Central memory CD8-positive, alpha-beta T cell (primary cell): ENCODE data around the gene CAMK2D.

Source experiments
- ATAC-seq: fragments of 150-1000 bp; cut with Tn5 transposase; replicated peaks from 2 replicates; pipeline ENCODE4 v1.10.0; 2022; ENCODE audit warnings: mild to moderate bottlenecking, moderate FRiP score, moderate number of reproducible peaks; ENCODE audit not compliant: poor library complexity, severe bottlenecking; ENCODE audit errors: extremely low read depth
- DNase-seq, 2 donors: peaks; one replicate each; pipeline ENCODE4 v3.0.0; 2021; ENCODE audit warnings: low spot score in 2 of 2
- H3K27ac Mint-ChIP-seq: one replicate; pipeline ENCODE4 v1.8.0; 2022; ENCODE audit warnings: low read depth, mild to moderate bottlenecking, moderate library complexity, mixed read lengths
- H3K27me3 Mint-ChIP-seq: one replicate; pipeline ENCODE4 v1.8.0; 2022; ENCODE audit warnings: mixed read lengths
- H3K36me3 Mint-ChIP-seq: one replicate; pipeline ENCODE4 v1.8.0; 2022; ENCODE audit warnings: mild to moderate bottlenecking, moderate library complexity, mixed read lengths; ENCODE audit not compliant: insufficient read depth
- H3K4me1 Mint-ChIP-seq: one replicate; pipeline ENCODE4 v1.8.0; 2022; ENCODE audit warnings: mixed read lengths
- H3K4me3 Mint-ChIP-seq: one replicate; pipeline ENCODE4 v1.8.0; 2022; ENCODE audit warnings: mild to moderate bottlenecking, moderate library complexity, mixed read lengths
- H3K9me3 Mint-ChIP-seq: one replicate; pipeline ENCODE4 v1.8.0; 2022; ENCODE audit warnings: mixed read lengths

CAMK2D gene

DNA sequence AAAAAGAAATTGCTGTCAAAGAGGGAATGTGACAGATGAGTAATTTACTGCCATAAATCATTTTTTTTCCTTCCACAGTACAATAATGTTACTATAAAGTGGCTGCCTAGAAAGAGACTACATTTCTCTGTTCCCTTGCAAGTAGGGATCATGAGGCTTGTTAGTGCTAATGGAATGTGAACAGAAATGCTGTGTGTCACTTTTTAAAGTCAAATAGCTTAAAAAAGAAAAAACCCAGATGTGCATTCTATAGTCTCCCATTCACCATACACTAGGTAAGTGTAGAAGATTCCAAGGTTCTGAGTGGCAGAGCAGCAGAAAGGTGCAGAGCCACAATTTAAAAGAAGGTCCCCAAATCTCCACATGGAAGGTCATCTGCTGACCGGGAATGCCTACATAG lies 328.4 kb downstream of the CAMK2D start:
- ATAC-seq (no peak), DNase-seq (no peak)
- no peak overlapping the region for H3K27ac Mint-ChIP-seq
- H3K9me3 Mint-ChIP-seq, result no peaks in the 10 kb centered on the region
- H3K36me3 Mint-ChIP-seq, result no peaks in the 10 kb centered on the region
- H3K4me1 Mint-ChIP-seq, result peaks cover 9% of the 10 kb centered on the region
- H3K4me3 Mint-ChIP-seq, result no peak overlapping the region
- peaks cover 41% of the 10 kb centered on the region for H3K27me3 Mint-ChIP-seq

DNA sequence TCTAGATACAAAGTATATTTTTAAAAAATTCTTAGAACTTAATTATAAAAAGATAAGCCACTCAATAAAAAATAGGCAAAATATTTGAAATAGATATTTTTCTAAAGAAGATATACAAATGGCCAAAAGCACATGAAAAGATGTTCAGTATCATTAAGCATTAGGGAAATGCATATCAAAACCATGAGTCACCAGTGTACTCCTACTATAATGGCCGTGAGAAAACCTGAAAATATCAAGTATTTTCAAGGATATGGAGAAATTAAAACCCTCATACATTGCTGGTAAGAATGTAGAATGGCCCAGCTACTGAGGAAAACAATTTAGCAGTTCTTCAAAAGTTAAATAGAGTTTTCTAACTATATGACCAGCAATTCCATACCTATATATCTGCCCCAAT lies 337.9 kb downstream of the CAMK2D start:
- peaks cover 7% of the 10 kb centered on the region for H3K9me3 Mint-ChIP-seq
- H3K27me3 Mint-ChIP-seq, result peaks cover 26% of the 10 kb centered on the region
- ATAC-seq, result no peak
- no peak overlapping the region for H3K4me3 Mint-ChIP-seq
- no peak for DNase-seq
- H3K36me3 Mint-ChIP-seq, result no peaks in the 10 kb centered on the region
- no peaks in the 10 kb centered on the region for H3K4me1 Mint-ChIP-seq
- H3K27ac Mint-ChIP-seq, result no peak overlapping the region

DNA sequence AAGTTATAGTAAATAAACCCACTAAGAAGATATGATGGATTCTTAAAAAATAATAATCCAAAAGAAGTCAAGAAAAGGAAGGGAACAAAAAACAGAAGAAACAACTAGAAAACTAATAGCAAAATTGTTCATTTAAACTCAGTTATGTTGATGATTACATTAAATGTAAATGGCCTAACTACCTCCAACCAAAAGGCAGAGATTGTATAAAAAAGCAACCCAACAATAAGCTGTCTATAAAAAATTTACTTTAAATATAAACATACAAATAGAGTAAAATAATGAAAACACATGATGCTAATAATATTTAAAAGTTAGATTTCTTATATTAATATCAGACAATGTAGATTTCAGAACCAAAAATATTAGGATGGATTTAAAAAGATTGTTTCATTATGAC lies 340.6 kb downstream of the CAMK2D start:
- H3K27ac Mint-ChIP-seq, result no peak overlapping the region
- H3K4me1 Mint-ChIP-seq, result no peaks in the 10 kb centered on the region
- H3K36me3 Mint-ChIP-seq, result no peaks in the 10 kb centered on the region
- peaks cover 44% of the 10 kb centered on the region for H3K27me3 Mint-ChIP-seq
- DNase-seq (no peak), ATAC-seq (no peak)
- H3K9me3 Mint-ChIP-seq, result peaks cover 7% of the 10 kb centered on the region
- no peak overlapping the region for H3K4me3 Mint-ChIP-seq

DNA sequence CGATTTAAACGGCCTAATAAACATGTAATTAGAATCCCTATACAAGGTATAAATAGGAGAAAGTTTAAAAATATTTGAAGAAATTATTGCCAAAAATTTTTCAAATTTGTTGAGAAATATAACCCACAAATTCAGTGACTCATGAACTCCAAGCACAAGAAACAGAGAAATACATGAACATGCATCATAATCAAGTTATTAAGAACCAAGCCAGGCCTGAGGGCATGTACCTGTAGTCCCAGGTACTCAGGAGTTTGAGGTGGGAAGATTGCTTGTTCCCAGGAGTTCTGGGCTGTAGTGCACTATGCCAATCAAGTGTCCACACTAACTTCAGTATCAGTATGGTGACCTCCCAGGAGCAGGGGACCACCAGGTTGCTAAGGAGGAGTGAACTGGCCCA lies 341.9 kb downstream of the CAMK2D start:
- Mint-ChIP-seq H3K4me3 (no peak overlapping the region), H3K36me3 (no peaks in the 10 kb centered on the region), H3K27ac (no peak overlapping the region), H3K4me1 (no peaks in the 10 kb centered on the region), H3K9me3 (peaks cover 7% of the 10 kb centered on the region), H3K27me3 (peaks cover 51% of the 10 kb centered on the region)
- DNase-seq (no peak), ATAC-seq (no peak)

DNA sequence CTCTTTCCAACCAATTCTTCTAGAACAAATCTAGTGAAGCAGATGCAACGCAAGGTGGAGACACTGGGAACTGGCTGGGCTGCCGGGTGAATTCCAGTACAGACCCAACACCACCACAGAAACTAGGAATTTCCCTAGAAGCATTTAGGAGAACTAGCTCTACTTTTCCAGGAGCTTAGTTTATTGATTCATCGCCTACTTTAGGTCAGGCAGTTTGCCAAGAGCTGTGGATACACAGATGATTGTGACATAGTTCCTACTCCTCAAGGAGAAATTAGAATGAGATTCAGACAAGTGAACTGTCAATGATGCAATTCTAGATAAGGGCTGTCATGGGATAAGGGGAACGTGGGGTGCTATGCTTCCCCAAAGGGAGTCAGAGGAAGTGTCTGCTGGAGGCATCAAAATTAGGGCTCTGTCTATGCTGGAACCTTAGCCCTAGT lies 350.0 kb downstream of the CAMK2D start:
- Mint-ChIP-seq H3K4me3 (no peak overlapping the region), H3K36me3 (no peaks in the 10 kb centered on the region), H3K27me3 (peaks cover 50% of the 10 kb centered on the region), H3K9me3 (no peaks in the 10 kb centered on the region), H3K4me1 (no peaks in the 10 kb centered on the region), H3K27ac (no peak overlapping the region)
- ATAC-seq (no peak), DNase-seq (no peak)

DNA sequence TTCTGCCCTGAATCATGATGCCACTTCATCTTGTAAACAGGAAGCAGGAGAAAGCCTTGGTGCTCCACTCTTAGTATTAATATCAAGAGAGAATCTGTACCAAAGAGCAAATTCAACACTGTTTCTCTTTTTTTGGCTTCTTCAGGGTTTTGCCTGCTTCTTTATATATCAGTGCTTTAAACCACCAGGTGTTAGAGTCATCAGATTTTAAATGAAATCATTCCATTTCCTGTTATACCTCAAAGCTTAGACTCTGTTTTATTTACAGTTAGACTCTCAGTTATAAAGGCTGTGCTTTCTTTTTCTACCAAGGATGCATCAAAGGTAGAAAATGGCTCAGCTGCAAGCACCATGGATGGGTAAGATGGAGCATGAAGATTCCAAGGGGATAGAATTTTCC lies 350.9 kb downstream of the CAMK2D start:
- DNase-seq (no peak), ATAC-seq (no peak)
- Mint-ChIP-seq H3K4me3 (no peak overlapping the region), H3K27ac (no peak overlapping the region), H3K4me1 (no peaks in the 10 kb centered on the region), H3K36me3 (no peaks in the 10 kb centered on the region), H3K9me3 (no peaks in the 10 kb centered on the region), H3K27me3 (peaks cover 44% of the 10 kb centered on the region)

DNA sequence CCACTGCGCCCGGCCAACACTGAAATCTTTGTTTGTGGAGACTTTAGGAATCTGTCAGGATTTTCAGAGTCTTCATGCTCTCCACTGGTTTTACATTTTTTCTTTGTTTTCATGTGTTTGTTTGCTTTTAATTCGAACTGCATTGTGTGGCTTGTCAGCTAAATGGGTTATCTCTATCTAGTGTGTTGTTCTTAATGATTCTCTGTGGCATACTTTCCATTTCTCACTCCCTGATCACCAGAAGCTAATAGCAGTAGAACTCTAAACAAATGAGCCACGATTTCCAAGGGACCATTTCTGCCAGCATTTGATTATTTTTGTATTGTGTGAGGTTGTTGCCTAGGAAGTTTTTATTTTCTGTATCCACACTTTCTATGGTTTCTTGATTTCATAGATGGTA lies 352.4 kb downstream of the CAMK2D start:
- Mint-ChIP-seq H3K27me3 (peaks cover 40% of the 10 kb centered on the region), H3K9me3 (no peaks in the 10 kb centered on the region), H3K27ac (no peak overlapping the region), H3K4me1 (no peaks in the 10 kb centered on the region), H3K4me3 (no peak overlapping the region), H3K36me3 (no peaks in the 10 kb centered on the region)
- no peak for ATAC-seq
- DNase-seq, result no peak

DNA sequence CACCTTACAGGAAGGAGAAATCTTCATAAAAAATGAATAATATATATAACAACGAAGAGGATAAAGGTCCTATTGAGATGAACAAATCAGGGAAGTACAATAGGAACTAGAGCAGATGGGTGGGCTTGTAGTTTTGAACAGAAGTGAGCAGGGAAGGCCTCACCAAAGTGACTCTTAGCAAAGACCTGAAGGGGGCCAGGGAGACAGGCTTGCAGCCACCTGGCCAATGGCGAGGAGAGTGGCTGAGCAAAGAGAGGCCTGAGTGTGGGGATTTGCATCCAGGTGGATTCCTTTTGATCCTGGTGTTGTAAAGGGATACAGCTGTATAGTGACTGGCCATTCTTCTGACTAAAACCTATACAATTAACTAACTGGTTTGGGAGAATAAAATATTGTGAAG lies 354.1 kb downstream of the CAMK2D start:
- Mint-ChIP-seq H3K27me3 (peaks cover 23% of the 10 kb centered on the region), H3K27ac (no peak overlapping the region), H3K4me1 (no peaks in the 10 kb centered on the region), H3K36me3 (no peaks in the 10 kb centered on the region), H3K4me3 (no peak overlapping the region), H3K9me3 (no peaks in the 10 kb centered on the region)
- DNase-seq, result no peak
- no peak for ATAC-seq

DNA sequence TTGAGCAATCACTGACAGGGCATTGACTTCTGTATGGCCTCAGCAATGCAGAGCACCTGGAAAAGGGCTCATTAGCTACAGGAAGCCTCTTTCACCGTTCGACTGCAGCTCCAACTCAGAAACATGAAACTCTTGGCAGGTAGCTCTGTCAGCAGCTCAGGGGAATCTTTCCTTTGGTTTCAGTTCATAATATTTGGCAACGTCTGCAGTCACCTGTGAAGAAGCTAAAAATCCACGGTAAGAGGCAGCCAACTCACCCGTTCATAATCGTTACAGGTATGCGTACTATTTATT lies 354.9 kb downstream of the CAMK2D start:
- no peaks in the 10 kb centered on the region for H3K4me1 Mint-ChIP-seq
- H3K9me3 Mint-ChIP-seq, result no peaks in the 10 kb centered on the region
- no peak overlapping the region for H3K27ac Mint-ChIP-seq
- H3K36me3 Mint-ChIP-seq, result no peaks in the 10 kb centered on the region
- H3K27me3 Mint-ChIP-seq, result peaks cover 18% of the 10 kb centered on the region
- ATAC-seq (no peak), DNase-seq (no peak)
- no peak overlapping the region for H3K4me3 Mint-ChIP-seq

DNA sequence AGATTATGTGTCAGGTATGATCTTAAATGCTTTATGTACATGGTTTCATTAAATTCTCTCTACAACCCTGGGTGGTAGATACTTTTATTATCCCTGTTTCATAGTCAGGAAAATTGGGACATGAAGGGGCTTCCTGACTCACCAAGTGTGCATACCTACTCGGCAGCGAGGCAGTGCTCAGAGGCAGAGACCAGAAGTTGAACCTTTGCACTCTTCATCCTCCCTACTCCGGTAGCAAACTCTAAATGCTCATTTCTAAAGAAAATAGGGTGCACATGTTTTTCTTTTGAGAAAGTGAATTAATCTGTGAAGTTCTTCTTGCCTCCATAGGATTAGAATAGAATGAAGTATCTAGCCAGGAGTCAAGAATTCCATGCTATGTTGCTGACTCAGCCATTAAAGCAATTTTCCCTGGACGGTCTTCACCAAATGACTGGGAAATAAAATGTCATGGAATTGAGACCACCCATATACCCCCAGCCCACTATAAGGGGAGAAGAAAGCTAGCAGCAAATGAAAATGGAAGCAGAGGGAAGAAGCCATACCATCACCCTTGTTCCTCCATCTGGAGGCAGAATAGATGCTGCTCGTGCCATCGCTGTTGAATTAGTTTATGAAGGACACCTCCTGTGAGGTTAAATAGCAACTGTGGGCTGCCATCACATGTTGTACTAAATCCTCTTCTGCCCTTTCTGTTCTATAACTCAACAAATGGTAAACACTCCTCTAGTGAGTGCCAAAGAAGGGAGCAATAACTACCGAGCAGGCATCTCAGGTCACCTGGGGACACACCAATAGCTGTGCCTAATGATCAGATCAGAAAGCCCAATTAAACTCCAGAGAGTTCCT lies 355.4 kb downstream of the CAMK2D start:
- H3K9me3 Mint-ChIP-seq, result no peaks in the 10 kb centered on the region
- peaks cover 12% of the 10 kb centered on the region for H3K27me3 Mint-ChIP-seq
- no peak overlapping the region for H3K27ac Mint-ChIP-seq
- ATAC-seq, result no peak
- no peak for DNase-seq
- H3K4me3 Mint-ChIP-seq, result no peak overlapping the region
- no peaks in the 10 kb centered on the region for H3K4me1 Mint-ChIP-seq
- H3K36me3 Mint-ChIP-seq, result no peaks in the 10 kb centered on the region

DNA sequence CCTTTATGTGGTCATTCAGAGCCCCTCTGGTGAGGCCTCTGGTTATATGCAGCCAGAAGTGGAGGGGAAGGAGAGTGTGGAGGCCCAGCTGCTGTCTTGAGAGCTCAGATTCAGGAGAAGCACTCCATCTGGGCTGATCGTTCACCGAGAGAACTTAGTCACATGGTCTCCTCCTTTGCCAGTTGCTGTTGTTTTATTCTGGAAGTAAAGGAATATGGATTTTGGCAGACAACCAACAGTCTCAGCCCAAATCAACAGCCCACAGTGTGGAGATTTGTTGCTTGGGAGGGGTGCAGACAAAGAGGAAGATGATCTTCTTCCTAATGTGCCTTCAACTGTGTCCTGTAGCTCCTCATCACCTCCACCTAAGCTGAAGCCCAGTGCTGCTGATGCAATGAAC lies 356.7 kb downstream of the CAMK2D start:
- no peak overlapping the region for H3K27ac Mint-ChIP-seq
- no peak overlapping the region for H3K4me3 Mint-ChIP-seq
- no peaks in the 10 kb centered on the region for H3K36me3 Mint-ChIP-seq
- no peaks in the 10 kb centered on the region for H3K4me1 Mint-ChIP-seq
- peaks cover 6% of the 10 kb centered on the region for H3K27me3 Mint-ChIP-seq
- DNase-seq, result no peak
- no peaks in the 10 kb centered on the region for H3K9me3 Mint-ChIP-seq
- ATAC-seq, result no peak

DNA sequence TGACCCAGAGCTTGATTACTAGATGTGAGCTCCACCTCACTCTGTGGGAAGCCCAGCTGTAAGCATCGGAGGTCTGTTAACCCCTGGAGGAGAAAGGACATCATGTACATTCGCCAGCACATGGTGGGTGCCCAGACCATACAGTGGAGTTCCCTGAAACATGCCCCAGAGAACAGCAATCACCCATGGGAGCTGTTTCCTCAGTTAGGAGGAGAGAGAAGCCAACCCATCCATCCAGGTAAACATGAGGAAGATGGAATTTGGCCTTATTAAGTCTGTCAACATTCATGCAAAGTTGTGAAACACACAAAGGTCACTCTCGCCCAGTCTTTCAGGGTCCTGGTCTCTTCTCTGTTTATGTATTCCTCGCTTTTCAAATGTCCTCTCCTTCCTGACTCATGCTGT lies 357.4 kb downstream of the CAMK2D start:
- no peaks in the 10 kb centered on the region for H3K9me3 Mint-ChIP-seq
- ATAC-seq (no peak), DNase-seq (no peak)
- no peaks in the 10 kb centered on the region for H3K36me3 Mint-ChIP-seq
- no peaks in the 10 kb centered on the region for H3K4me1 Mint-ChIP-seq
- H3K27me3 Mint-ChIP-seq, result no peaks in the 10 kb centered on the region
- no peak overlapping the region for H3K4me3 Mint-ChIP-seq
- H3K27ac Mint-ChIP-seq, result no peak overlapping the region
